ENCODE results near the gene MBLAC1.

The MBLAC1 gene

DNA sequence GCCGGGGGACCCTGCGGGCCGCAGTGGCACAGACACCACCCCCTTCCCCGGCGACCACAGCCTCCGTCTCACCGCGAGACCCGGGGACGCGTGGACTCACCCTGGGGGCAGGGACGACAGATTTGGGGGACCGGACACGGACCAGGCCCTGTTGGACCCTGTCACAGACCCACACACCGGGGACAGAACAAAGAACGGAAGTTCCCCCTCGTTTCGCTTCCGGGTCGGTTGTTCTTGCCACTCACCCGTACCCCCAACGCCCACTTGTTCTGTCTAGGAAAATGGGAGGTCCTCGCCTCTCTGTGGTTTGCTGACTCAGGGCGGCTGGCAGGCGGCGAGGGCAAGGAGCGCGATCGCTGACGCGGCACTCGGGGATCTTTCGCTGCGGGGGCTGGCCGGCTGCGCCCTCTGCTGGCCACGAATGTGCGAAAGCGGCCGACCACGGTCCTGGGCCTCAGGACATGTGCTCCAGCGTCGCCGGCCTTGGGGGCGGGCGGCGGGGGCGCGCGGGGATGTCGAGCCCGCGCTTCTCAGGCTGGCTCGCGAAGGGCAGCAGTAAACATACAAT, 45.1 kb upstream of the MBLAC1 start, which contains the start of gene ZNF3:
Gene ZNF3, minus strand, starts transcription at position 189 of the 568 bp plus-strand sequence. CDS start 4,366 bp downstream, outside the sequence.
- Histone ChIP-seq H3K4me3 (peak within 1 kb of the TSS; percentile 95 to 98), H3K4me1 (peaks cover 5 to 40% (median 25%) of the 10 kb centered on the region in 4 donors), H3K36me3 (peaks cover 7 to 28% (median 16%) of the 10 kb centered on the region in 3 donors), H3K9me3 (no peaks in the 10 kb centered on the region), H3K27ac (peak within 1 kb of the TSS; percentile 82 to 88), H3K27me3 (no peaks in the 10 kb centered on the region)
- intact Hi-C loops (cut with DNase I; ENCODE audit: low total_unique reads) = loop anchor here (5.0 to 10.0 kb wide), 2 partner anchors 34 to 67 kb away; partner anchors contain the start of genes ZKSCAN1 and ZSCAN21
- TF ChIP-seq, protein P1, sequence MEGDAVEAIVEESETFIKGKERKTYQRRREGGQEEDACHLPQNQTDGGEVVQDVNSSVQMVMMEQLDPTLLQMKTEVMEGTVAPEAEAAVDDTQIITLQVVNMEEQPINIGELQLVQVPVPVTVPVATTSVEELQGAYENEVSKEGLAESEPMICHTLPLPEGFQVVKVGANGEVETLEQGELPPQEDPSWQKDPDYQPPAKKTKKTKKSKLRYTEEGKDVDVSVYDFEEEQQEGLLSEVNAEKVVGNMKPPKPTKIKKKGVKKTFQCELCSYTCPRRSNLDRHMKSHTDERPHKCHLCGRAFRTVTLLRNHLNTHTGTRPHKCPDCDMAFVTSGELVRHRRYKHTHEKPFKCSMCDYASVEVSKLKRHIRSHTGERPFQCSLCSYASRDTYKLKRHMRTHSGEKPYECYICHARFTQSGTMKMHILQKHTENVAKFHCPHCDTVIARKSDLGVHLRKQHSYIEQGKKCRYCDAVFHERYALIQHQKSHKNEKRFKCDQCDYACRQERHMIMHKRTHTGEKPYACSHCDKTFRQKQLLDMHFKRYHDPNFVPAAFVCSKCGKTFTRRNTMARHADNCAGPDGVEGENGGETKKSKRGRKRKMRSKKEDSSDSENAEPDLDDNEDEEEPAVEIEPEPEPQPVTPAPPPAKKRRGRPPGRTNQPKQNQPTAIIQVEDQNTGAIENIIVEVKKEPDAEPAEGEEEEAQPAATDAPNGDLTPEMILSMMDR (IDR thresholded peaks at IDR 0.05) = peak; percentile 91 to 93
- DNase-seq = peak; percentile 98 to 99

DNA sequence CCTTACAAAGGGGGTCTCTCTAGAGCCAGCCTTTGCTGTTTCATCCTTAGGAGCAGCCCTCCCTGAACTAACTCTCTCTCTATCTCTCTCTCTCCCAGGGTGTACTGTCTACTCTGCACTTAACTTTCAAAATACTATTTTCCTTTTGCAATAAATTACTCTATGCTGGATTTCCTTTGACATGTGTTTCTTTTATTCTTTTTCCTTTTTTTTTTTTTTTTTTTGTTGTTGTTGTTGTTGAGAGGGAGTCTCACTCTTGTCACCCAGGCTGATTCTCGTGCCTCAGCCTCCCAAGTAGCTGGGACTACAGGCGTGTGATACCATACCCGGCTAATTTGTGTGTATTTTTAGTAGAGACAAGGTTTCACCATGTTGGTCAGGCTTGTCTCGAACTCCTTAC, 43.8 kb upstream of the MBLAC1 start:
- intact Hi-C loops (cut with DNase I; ENCODE audit: low total_unique reads) = loop anchor here (5.0 to 10.0 kb wide), 2 partner anchors 36 to 68 kb away; partner anchors contain the start of genes ZKSCAN1 and ZSCAN21
- H3K36me3 ChIP-seq = peaks cover 0 to 15% (median 10%) of the 10 kb centered on the region in 3 donors

DNA sequence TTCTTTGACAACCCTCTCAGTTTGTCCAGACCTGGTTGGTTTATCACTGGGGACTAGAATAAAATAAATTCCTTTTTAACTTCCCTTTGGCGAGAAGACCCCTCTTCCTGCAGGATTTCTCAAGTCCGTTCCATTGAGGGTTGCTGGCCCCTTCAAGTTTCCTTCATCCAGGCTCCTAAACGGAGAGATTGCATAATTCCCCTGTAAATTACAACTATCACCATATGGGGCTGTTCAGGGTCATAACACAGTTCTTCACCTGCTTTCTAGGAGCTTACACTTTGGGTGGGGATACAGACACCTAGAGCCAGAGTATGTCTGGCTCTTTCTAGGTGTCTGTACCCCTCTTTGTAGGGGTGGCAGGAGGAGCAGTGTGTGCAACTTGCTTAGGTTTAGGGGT, 41.3 kb upstream of the MBLAC1 start:
- Histone ChIP-seq H3K27me3 (no peaks in the 10 kb centered on the region), H3K4me1 (peaks cover 3 to 32% (median 23%) of the 10 kb centered on the region in 4 donors), H3K27ac (no peak overlapping the region), H3K9me3 (no peaks in the 10 kb centered on the region), H3K4me3 (no peak overlapping the region), H3K36me3 (peaks cover 3 to 6% (median 3%) of the 10 kb centered on the region in 3 donors)
- TF ChIP-seq, protein P1 (IDR thresholded peaks at IDR 0.05) = no peak
- no peak for DNase-seq
- intact Hi-C loops (cut with DNase I; ENCODE audit: low total_unique reads) = loop anchor here (10.0 kb wide), 1 partner anchor 71 kb away; the partner anchor contains the start of gene ZKSCAN1

More for the DNA sequence above, 43.8 kb upstream of the MBLAC1 start:
- H3K4me1 ChIP-seq = peaks cover 5 to 41% (median 25%) of the 10 kb centered on the region in 4 donors
- H3K27ac ChIP-seq = no peak overlapping the region
- no peak overlapping the region for H3K4me3 ChIP-seq
- TF ChIP-seq, protein P1 (IDR thresholded peaks at IDR 0.05) = no peak
- no peak for DNase-seq
- no peaks in the 10 kb centered on the region for H3K27me3 ChIP-seq
- H3K9me3 ChIP-seq = no peaks in the 10 kb centered on the region

DNA sequence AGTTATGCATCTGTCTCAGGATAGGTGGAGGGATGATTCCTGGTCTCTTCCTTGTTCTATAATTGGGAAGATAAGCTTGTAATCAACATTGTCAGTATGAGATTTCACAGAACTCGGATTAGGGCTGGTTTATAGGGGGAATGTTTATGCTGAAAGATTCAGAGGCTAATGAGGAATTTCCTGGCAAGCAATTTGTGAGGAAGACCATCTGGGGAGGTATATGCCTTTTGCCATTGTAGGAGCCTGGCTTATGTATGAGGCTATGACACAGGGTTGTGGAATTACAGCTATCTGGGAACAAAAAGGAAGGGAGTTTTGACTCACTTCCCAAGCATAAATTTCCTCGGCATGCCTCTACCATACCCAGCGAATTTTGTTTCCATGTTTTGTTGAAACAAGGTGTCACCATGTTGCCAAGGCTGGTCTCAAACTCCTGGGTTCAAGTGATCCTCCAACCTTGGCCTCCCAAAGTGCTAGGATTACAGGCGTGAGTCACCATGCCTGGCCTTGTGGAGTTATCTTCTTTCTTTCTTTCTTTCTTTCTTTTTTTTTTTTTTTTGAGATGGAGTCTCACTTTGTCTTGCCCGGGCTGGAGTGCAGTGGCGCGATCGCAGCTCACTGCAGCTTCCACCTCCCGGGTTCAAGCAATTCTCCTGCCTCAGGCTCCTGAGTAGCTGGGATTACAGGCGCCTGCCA, 39.6 kb upstream of the MBLAC1 start:
- Histone ChIP-seq H3K36me3 (peaks cover 17 to 23% (median 20%) of the 10 kb centered on the region in 3 donors), H3K27ac (peak overlapping the region in 1 of 2 donors; percentile 90), H3K4me3 (no peak overlapping the region), H3K9me3 (no peaks in the 10 kb centered on the region), H3K27me3 (no peaks in the 10 kb centered on the region), H3K4me1 (peaks cover 0 to 24% (median 15%) of the 10 kb centered on the region in 4 donors)
- no peak for DNase-seq
- intact Hi-C loops (cut with DNase I; ENCODE audit: low total_unique reads) = loop anchor here (10.0 kb wide), 1 partner anchor 72 kb away; the partner anchor contains the start of gene ZKSCAN1
- TF ChIP-seq, protein P1 (IDR thresholded peaks at IDR 0.05) = no peak

DNA sequence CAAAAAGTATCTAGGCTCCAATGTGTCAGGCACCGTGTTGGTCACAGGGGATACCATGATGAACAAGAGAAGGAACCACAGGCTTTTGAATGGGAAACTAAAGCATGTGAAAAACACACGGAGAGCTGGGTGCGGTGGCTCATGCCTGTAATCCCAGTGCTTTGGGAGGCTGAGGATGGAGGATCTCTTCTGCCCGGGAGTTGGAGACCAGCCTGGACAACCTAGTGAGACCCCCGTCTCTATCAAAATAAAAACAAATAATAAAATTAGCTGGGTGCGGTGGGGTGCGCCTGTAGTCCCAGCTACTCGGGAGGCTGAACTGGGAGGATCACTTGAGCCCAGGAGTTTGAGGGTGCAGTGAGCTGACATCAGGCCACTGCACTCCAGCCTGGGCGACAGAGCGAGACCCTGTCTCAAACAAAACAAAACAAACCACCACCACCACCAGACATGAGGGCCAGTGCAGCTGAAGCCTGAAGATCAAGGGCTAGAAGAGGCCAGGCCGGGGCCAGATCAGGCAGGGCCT, 38.6 kb upstream of the MBLAC1 start:
- H3K4me3 ChIP-seq = peak overlapping the region; percentile 80 to 84
- H3K36me3 ChIP-seq = peaks cover 27 to 32% (median 29%) of the 10 kb centered on the region in 3 donors
- peaks cover 0 to 17% (median 12%) of the 10 kb centered on the region in 4 donors for H3K4me1 ChIP-seq
- intact Hi-C loops (cut with DNase I; ENCODE audit: low total_unique reads) = loop anchor here (10.0 kb wide), 1 partner anchor 73 kb away; the partner anchor contains the start of gene ZKSCAN1
- H3K27me3 ChIP-seq = no peaks in the 10 kb centered on the region
- no peak for DNase-seq
- TF ChIP-seq, protein P1 (IDR thresholded peaks at IDR 0.05) = no peak
- peak overlapping the region; percentile 84 to 90 for H3K27ac ChIP-seq
- H3K9me3 ChIP-seq = no peaks in the 10 kb centered on the region
